GM21723 (cell line): Measurements from ENCODE around the gene SYP.
"Not testable (repeated sequence)": the region's sequence is repeated elsewhere in the genome, so short reads cannot be mapped to it uniquely, and the experiment has no call there.

Source experiments
- ATAC-seq: cut with Tn5 transposase; IDR thresholded peaks from one replicate; pipeline ENCODE4 v1.9.1; 2021; ENCODE audit warnings: mild to moderate bottlenecking, moderate library complexity; ENCODE audit not compliant: unreplicated experiment

Gene SYP

DNA sequence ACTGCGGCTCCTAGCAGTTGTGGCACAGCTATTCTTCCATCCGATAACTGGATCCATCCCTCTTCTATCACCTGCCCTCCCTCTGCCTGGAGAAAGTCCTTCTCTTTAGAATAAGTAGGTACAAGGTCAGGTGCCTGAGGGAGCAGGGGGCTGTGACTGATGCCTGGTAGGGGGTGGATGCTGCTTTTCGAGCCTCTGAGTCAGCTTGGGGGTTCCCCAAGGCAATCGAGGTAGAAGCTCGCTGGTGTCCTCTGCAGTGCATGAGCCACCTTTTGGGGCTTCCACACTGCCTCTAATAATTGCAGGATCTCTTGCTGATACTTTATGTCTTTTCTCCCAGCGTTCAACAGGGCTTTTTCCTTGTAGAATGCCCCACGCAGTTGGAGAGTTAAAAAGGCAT is 56.8 kb downstream of the SYP start:
- ATAC-seq: not testable (repeated sequence)

DNA sequence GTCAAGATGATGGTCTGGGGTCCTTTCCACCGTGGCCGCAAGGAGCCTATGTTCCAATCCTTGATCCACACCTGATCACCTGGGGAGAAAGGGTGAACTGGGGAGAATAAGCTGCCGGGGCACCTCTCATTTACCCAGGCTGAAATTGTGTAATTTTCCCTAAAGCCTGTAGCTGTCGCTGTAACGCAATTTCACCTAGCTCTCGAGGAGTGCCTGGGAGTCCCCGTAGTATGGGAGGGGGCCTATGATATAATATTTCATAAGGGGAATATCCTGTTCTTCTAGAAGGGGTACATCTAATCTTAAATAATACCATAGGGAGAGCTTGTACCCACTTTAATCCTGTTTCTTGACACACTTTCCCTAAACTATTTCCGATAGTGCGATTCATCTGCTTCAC is 57.7 kb downstream of the SYP start:
- ATAC-seq: not testable (repeated sequence)

DNA sequence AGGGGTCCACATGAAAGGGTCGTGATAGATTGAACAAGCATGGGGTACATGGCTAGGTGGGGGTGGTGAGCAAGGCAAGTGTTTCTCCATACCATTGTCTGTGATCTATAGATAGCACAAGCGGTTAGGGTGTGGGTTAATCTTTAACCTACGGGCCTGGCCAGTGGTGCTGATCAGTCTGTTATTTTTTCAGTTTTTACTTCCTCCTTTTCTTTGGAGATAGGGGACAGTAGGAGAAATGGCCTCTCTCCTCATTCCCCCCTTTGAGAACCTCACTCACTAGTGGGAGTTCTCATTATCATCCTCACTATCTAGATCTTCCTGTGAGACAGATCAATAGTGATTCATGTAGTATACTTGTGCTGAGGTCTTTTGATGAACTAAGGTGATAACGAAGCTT is 60.3 kb downstream of the SYP start:
- no peak for ATAC-seq
